GM21786 (cell line): ENCODE data around the gene TRIM54.

ENCODE experiments used
- ATAC-seq: cut with Tn5 transposase; IDR thresholded peaks from one replicate; pipeline ENCODE4 v1.9.1; 2021; ENCODE audit not compliant: unreplicated experiment

TRIM54 gene, protein sequence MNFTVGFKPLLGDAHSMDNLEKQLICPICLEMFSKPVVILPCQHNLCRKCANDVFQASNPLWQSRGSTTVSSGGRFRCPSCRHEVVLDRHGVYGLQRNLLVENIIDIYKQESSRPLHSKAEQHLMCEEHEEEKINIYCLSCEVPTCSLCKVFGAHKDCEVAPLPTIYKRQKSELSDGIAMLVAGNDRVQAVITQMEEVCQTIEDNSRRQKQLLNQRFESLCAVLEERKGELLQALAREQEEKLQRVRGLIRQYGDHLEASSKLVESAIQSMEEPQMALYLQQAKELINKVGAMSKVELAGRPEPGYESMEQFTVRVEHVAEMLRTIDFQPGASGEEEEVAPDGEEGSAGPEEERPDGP

DNA sequence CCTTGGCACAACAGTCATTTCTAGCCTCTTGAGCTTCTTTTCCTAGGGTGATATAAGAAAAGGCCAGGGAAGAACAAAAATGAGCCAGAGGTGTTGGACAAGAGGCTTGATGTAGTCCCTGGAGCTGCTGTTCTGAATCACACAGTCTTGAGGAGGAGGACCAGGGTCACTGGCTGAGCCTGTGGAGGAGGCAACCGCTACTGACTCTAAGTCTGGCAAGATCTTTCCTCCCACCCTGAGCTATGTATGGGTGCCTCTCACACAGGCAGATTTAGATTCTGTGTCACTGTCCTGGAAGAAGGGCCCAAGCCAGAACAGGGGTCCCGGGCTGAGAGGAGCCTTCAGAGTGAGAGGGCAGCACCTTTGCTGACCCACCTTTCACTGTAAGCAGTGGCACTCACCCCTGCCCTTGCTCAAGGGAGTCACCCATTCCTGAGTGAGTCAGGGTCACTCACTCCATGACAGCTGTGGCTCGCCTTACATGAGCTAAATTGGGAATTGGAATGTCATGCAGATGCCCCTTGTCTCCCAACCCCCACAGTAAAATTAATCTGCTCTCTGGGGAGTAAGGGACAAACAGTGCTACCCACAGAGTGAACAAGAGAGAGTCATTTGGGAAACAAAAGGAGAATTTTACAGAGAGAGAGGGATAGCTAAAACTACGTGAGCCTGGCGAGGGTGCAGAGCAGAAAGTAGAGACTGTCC, at the start of gene TRIM54:
Gene TRIM54 (plus strand): TSS at position 575 of the 705 bp plus-strand sequence. CDS start 303 bp downstream, outside the sequence.
- no peak for ATAC-seq

GRCh38 chr2:27233341-27233740, 48.9 kb upstream of the TRIM54 start:
- no peak for ATAC-seq

GRCh38 chr2:27236136-27236535, 46.1 kb upstream of the TRIM54 start:
- no peak for ATAC-seq

DNA sequence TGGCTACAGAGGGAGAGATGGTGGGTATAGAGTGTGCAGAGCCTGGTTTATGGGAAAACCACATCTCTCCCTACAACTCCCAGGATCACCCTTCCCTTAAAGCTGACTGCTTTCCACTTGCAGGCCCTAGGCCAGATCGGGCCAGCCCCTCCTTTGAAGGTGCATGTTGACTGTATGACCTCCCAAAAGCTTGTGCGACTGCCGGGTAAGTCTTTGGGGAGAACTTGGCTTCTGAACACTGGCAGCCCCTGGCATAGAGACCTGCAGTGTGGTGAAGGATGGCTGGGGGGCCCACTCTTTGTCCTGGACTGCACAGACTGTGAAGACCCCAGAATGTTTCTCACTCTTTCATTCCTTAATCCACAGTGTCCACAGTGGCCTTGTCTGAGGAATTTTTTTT, 45.6 kb upstream of the TRIM54 start:
- no peak for ATAC-seq

DNA sequence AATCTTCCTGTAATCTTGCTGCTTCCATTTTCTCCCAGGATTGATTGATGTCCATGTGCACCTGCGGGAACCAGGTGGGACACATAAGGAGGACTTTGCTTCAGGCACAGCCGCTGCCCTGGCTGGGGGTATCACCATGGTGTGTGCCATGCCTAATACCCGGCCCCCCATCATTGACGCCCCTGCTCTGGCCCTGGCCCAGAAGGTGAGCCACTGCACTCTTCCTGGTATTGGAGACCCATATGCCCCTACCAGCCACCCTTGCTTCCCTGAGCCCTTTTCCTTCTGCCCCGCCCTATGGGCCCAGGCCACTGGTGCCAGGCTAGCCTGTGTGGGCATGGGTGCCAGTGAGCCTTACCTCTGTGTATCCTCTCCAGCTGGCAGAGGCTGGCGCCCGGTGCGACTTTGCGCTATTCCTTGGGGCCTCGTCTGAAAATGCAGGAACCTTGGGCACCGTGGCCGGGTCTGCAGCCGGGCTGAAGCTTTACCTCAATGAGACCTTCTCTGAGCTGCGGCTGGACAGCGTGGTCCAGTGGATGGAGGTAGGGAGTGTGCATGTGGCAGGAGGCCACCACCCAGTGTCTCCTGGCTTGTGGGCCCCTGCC, 44.8 kb upstream of the TRIM54 start:
- ATAC-seq = no peak

DNA sequence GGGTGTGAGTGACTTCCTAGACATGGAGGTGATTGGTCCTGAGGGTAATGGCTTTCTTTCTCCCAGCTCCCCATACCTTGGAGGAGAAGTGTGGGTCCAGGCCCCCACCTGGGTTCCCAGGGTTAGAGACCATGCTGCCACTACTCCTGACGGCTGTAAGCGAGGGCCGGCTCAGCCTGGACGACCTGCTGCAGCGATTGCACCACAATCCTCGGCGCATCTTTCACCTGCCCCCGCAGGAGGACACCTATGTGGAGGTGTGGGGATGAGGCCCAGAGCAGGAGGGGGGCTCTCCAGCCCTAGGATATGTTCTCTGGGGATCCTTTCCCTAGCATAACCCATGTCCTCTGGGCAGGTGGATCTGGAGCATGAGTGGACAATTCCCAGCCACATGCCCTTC, 43.3 kb upstream of the TRIM54 start:
- no peak for ATAC-seq

- ATAC-seq = no peak
These were observed 41.8 kb upstream of the TRIM54 start for GRCh38 chr2:27240406-27240805.

- no peak for ATAC-seq
These were observed 40.2 kb upstream of the TRIM54 start for GRCh38 chr2:27241761-27242613.

GRCh38 chr2:27242614-27242951, 39.6 kb upstream of the TRIM54 start:
- ATAC-seq = no peak

GRCh38 chr2:27243391-27244130, 38.7 kb upstream of the TRIM54 start:
- no peak for ATAC-seq

- ATAC-seq = no peak
These were observed 37.1 kb upstream of the TRIM54 start for GRCh38 chr2:27245116-27245515.

DNA sequence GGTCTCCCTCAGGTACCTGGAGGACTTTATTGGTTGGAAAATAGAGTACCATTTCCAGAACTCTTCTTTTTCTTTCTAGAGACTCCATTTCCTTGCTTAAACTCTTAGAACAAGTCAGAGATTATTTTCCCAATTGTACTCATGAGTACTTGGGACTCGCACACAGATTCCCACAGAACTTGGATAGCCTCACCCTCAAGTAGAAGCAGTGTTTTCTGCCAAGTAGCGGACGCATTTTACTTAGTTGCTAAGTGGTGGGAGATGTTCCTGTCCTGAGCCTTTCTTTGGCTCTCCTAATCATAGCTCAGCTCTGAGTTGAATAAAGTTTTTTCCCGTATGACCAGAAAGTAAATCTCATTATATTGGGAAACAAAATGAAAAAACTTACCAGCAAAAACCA, 36.6 kb upstream of the TRIM54 start:
- no peak for ATAC-seq

DNA sequence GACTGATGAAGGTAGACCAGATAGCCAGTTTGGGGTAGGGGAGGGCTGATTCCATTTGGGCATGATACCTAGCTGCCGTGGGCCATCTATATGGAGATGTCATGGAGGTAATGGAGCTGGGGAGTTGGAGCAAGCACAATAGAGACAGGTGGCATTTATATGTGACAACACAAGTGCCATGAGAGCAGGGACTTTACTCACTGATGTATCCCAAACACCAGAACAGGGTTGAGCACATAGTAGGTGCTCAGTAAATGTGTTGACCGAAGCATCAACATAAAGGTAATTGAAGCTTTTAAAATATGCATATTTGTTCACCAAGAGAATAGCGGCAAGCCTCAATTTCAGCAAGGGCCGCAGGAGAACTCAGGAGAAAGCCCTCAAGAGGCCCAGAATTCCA, 34.3 kb upstream of the TRIM54 start:
- no peak for ATAC-seq

GRCh38 chr2:27249159-27249890, 32.9 kb upstream of the TRIM54 start:
- no peak for ATAC-seq

DNA sequence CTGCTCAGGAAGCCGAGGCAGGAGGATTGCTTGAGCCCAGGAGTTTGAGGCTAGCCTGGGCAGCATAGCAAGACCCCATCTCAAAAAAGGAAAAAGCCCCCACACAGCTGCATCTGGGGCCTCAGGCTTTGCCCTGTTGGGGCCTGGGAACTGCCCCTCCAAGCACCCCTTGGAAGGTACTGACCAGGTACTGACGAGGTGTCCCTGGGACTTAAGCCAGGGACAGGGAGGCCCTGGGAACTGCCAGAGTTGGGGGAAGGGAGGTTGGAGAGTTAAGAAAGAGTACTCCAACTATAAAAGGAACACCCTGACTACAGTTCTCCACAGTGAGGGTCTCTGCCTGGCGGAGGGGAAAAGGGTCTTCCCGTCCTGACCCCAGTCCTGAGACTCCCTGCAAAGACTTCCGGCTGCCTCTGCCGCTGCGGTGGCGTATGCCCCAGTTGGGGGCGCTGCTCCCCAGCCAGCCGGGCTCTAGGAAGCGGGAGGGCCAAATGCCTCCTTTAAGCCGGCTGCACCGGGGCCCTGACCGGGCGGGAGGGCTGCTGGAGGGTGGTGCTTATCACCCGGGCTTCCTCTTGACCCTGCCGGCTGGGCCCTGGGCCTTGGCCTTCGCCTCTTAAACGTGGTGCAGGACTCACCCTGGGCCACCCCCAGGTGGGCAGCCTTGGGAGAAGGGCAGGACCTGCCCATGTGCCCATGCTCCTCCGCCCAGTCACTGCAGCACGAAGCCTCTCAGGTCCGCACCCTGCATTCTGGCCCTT, 32.2 kb upstream of the TRIM54 start:
- peak; percentile 55 for ATAC-seq

GRCh38 chr2:27250652-27251379, 31.4 kb upstream of the TRIM54 start:
- ATAC-seq = no peak

- no peak for ATAC-seq
These were observed 30.5 kb upstream of the TRIM54 start for GRCh38 chr2:27251766-27252165.

DNA sequence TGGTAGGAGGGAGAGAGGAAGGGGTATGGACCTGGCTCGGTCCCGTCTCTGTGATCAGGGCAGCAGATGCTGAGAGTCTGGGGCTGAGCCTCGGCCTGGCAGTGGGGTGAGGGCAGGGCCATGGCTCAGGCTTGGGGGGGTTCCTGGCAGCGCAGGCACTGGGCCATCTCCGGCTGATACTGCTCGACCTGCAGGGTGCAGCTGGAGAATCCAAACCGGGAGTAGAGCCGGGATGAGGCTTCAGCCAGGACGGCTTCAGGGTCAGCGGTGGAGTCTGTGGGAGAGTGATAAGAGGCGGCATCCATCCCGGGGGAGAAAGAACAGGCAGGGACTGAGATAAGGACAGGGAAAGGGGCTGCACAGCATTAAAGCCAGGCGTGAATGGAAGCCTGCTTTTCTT, 27.0 kb upstream of the TRIM54 start:
- ATAC-seq = no peak

DNA sequence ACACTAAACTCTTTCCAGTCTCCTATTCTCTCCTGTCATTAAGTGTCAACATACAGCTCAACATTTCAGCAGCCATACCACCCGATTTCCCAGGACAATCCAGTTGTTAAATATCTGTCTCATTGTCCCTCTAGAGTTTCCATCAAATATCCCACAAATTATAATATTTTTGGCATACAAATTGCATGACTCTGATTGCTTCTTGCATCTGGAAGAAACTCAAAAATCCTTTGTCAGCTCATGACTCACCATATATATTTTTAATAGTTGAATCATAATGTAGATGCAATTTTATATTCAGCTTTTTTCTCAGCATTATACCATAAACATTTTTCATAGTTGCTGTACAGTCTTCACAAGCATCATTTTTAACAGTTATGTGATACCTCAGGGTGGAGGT, 26.6 kb upstream of the TRIM54 start:
- no peak for ATAC-seq
